NT2/D1 (cell line): ENCODE results near the gene GNAQ.

ENCODE experiments used
- SUZ12 ChIP-seq: IDR thresholded peaks from 2 replicates; pipeline ENCODE4 v1.6.1; 2011; ENCODE audit not compliant: insufficient read length, insufficient read depth; ENCODE audit errors: extremely low read depth
- YY1 ChIP-seq: IDR thresholded peaks from 2 replicates; pipeline ENCODE4 v1.6.1; 2011; ENCODE audit not compliant: insufficient read length, insufficient read depth
- ZNF274 ChIP-seq: IDR thresholded peaks from 2 replicates; pipeline ENCODE4 v1.6.1; 2011; ENCODE audit warnings: mild to moderate bottlenecking, low read depth, low read length

GRCh38 chr9:77753180-77753579, 278.4 kb downstream of the GNAQ start:
- TF ChIP-seq ZNF274, result no peak
- no peak for TF ChIP-seq YY1
- no peak for TF ChIP-seq SUZ12
